T-helper 2 cell treated with Interferon-gamma antibody and Interleukin-4, amounts not matched to agents 5 μg/mL and 100 μg/mL, for 36 hours (primary cell): Measurements from ENCODE around the gene LMX1A.

Experiments used
- DNase-seq: peaks from one replicate; pipeline ENCODE4 v3.0.0; 2021; ENCODE audit warnings: low spot score
- H3K27ac Mint-ChIP-seq: one replicate; pipeline ENCODE4 v1.8.0; 2021; ENCODE audit warnings: mild to moderate bottlenecking, mixed read lengths
- H3K27me3 Mint-ChIP-seq: one replicate; pipeline ENCODE4 v1.8.0; 2021; ENCODE audit warnings: low read depth, mixed read lengths
- H3K36me3 Mint-ChIP-seq: one replicate; pipeline ENCODE4 v1.8.0; 2021; ENCODE audit warnings: low read depth, mixed read lengths
- H3K4me1 Mint-ChIP-seq: one replicate; pipeline ENCODE4 v1.8.0; 2021; ENCODE audit warnings: low read depth, mixed read lengths
- H3K4me3 Mint-ChIP-seq: one replicate; pipeline ENCODE4 v1.8.0; 2022; ENCODE audit warnings: mild to moderate bottlenecking, moderate library complexity, mixed read lengths
- H3K9me3 Mint-ChIP-seq: one replicate; pipeline ENCODE4 v1.8.0; 2021; ENCODE audit warnings: mixed read lengths

The LMX1A gene

DNA sequence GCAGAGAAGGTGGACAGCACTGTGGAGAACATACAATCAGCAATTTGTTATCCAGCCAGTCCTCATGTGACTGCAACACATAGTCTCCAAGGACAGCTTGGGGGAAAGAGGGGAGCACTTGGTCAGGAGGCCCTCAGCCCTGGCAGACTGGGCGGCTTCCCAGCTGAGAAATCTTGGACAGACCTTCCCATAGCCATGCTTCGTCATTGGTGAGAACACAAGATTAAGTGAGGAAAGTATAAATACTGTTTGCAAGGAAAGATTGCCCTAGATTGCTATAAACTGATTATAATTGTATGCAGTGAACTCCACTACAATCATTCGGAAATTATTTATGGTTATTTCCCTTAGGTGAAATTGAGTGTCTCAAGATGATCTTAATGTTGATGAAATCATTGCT is 131.5 kb downstream of the LMX1A start:
- H3K27ac Mint-ChIP-seq, result no peak overlapping the region
- H3K27me3 Mint-ChIP-seq, result no peaks in the 10 kb centered on the region
- H3K4me1 Mint-ChIP-seq, result no peaks in the 10 kb centered on the region
- H3K4me3 Mint-ChIP-seq, result no peak overlapping the region
- H3K9me3 Mint-ChIP-seq, result no peaks in the 10 kb centered on the region
- H3K36me3 Mint-ChIP-seq, result no peaks in the 10 kb centered on the region
- no peak for DNase-seq

DNA sequence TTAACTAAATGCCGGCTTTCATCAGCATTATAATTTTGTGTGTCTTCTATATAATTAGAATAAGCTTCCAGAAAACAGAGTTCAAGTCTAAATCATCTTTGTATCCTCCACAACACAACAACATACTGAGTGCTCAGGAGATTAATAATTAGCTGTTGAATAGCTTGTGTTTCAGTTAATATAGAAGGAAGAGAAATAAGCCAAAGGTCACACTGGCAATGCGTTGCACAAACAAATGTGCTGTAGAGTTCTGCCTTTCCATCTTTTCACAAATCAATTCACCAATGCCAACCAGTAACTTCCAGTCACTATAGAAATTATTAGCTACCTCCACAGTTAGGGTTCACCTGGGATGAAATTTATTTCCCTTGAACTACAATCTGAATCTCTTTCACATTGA is 132.0 kb downstream of the LMX1A start:
- H3K27me3 Mint-ChIP-seq, result no peaks in the 10 kb centered on the region
- H3K4me3 Mint-ChIP-seq, result no peak overlapping the region
- no peak for DNase-seq
- no peaks in the 10 kb centered on the region for H3K4me1 Mint-ChIP-seq
- H3K27ac Mint-ChIP-seq, result no peak overlapping the region
- no peaks in the 10 kb centered on the region for H3K36me3 Mint-ChIP-seq
- H3K9me3 Mint-ChIP-seq, result no peaks in the 10 kb centered on the region

DNA sequence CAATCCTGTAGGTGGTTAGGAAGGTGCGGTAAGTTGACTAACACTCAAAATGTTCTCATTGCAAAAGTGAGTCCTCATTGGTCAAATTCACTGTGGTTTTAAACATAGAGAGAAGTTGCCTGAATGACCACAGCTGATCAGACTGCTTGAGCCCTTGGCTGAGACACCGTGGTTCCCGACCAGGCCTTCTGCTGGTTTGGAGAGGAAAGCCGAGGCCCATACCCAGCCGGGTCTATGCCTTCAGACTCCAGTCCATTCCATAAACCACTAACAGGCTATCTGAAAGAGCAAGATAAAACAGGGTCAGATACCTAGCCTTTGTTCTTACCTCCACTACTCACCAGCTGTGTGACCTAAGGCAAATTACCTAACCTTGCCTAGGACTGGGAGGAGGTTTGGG is 133.9 kb downstream of the LMX1A start:
- Mint-ChIP-seq H3K9me3 (no peaks in the 10 kb centered on the region), H3K27ac (no peak overlapping the region), H3K4me3 (no peak overlapping the region), H3K36me3 (no peaks in the 10 kb centered on the region), H3K4me1 (no peaks in the 10 kb centered on the region), H3K27me3 (peaks cover 2% of the 10 kb centered on the region)
- DNase-seq, result no peak

DNA sequence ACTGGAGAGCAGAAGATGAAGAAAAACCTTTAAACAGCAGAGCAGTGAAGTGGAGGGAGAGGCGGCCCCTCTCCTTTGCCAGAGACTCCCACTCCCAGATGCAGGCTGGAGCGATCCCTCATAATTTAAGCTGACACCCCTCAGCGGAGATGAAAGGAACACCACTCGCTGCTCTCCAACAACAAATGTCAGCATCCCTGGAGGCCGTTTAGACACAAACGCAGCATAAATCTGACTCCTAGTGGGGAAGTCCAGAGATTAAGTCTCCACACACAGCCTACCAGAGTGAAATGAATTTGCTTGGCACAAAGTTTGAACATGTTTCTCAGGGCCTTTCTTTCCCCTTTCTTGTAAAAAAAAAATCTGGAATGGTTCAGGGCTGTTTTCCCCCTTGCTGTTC is 137.8 kb downstream of the LMX1A start:
- no peak overlapping the region for H3K27ac Mint-ChIP-seq
- no peaks in the 10 kb centered on the region for H3K36me3 Mint-ChIP-seq
- DNase-seq, result no peak
- H3K4me3 Mint-ChIP-seq, result no peak overlapping the region
- no peaks in the 10 kb centered on the region for H3K4me1 Mint-ChIP-seq
- peaks cover 2% of the 10 kb centered on the region for H3K27me3 Mint-ChIP-seq
- no peaks in the 10 kb centered on the region for H3K9me3 Mint-ChIP-seq

DNA sequence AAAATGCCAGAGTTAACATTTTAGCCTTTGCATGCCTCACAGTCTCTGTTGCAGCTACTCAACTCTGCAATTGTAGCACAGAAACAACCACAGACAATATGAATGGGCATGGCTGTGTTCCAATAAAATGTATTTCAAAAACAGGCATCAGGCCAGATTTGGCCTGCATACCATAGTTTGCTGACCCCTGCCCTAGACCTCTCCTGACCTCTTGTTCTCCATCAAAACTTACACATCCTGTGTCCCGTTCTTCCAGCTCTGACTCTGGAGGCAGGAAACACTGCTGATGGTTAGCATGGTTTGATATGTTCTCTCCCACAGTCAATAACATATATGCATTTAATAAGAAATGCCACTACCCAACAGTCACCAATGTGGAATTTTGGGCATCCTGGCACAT is 138.6 kb downstream of the LMX1A start:
- H3K27ac Mint-ChIP-seq, result no peak overlapping the region
- H3K4me1 Mint-ChIP-seq, result no peaks in the 10 kb centered on the region
- no peak overlapping the region for H3K4me3 Mint-ChIP-seq
- H3K27me3 Mint-ChIP-seq, result peaks cover 2% of the 10 kb centered on the region
- no peak for DNase-seq
- no peaks in the 10 kb centered on the region for H3K36me3 Mint-ChIP-seq
- H3K9me3 Mint-ChIP-seq, result no peaks in the 10 kb centered on the region

DNA sequence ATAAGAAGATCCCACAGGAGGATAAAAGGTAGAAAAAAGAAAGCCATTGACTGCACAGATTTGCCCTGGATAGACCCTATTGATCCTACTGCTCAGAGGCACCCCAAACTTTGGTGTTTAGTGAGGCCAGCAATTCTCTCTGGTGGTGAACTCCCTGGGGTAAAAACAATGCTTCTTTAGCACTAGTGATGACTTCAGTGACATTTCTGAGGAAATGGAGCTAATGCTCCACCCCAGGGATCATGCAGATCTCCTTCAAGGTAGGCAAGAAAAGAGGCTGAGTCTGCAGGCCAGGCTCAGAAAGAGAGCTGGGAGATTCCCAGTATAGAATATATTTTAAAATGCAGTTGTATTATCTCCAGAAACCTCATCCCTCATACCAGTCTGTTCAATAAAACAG is 140.3 kb downstream of the LMX1A start:
- Mint-ChIP-seq H3K36me3 (no peaks in the 10 kb centered on the region), H3K27me3 (peaks cover 2% of the 10 kb centered on the region), H3K9me3 (no peaks in the 10 kb centered on the region), H3K4me3 (no peak overlapping the region), H3K4me1 (no peaks in the 10 kb centered on the region), H3K27ac (no peak overlapping the region)
- DNase-seq, result no peak

DNA sequence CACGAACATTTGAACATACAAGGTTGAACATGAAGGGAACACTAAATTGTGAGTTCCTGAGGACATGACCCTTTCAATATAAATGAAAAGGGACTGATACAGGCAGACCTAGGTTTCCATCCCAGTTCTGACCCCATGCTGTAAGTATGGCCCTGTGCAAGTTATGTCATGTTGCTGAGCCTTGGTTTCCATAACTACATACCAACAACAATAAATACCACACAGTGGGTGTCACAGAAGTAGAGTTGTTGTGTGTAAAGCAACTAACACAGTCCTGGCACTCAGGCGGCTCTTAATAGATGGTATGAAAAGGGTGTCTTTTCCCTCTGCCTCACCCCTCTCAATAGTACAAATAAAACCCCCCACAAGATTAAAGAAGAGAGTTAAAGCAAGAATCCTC is 140.8 kb downstream of the LMX1A start:
- H3K9me3 Mint-ChIP-seq, result no peaks in the 10 kb centered on the region
- no peak overlapping the region for H3K4me3 Mint-ChIP-seq
- no peak for DNase-seq
- no peaks in the 10 kb centered on the region for H3K36me3 Mint-ChIP-seq
- no peak overlapping the region for H3K27ac Mint-ChIP-seq
- peaks cover 2% of the 10 kb centered on the region for H3K27me3 Mint-ChIP-seq
- H3K4me1 Mint-ChIP-seq, result no peaks in the 10 kb centered on the region

DNA sequence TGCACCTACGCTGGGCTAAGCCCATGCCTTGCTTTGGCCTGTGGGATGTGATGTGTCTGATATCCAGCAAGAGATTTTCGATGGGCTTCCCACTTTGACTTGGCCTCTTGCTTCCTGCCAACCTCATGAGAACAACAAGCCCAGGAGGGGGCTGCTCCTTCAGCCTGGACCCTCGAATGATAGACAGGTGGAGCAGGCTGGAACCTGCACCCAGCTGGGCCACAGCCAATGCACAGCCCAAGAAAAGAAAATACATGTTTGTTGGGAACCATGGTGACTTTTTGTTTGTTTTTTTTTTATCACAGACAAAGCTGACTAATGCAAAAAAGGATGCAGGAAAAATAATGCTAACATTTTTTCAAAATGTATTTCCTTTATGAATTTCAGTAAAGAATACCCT is 144.3 kb downstream of the LMX1A start:
- Mint-ChIP-seq H3K27ac (no peak overlapping the region), H3K4me1 (no peaks in the 10 kb centered on the region), H3K36me3 (no peaks in the 10 kb centered on the region), H3K4me3 (no peak overlapping the region), H3K9me3 (no peaks in the 10 kb centered on the region), H3K27me3 (no peaks in the 10 kb centered on the region)
- no peak for DNase-seq

DNA sequence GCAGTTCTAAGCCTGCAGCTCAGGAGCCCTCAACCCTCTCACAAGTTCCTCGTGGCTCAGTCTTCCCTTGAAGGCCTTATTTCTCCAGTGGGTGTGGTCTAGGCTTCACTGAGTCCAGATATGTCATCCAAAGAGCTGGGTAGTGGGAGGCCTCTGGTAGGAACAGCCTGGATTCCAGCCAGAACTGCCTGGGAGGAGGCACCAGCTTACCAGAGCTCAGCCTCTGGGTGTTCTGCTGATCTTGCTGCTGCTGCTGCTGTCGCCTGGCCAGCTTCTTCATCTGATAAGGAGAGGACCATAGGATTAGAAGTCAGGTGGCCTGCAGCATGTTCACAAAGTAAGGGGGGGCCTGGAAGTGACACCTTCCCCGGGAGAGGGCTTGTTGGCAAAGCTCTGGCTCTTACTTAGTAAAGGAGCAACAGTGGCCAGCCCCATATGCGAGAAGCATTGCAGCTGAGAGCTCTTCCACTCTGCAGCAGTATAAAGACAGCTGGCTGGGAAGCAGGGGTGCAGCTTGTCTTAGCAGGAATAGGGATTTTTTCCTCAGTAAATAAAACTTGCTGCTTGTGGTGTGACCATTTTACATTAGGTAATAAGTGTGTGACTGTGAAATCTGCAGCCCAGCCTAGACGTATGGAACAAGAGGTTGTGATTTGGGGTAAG is 148.5 kb downstream of the LMX1A start:
- Mint-ChIP-seq H3K27ac (no peak overlapping the region), H3K4me1 (no peaks in the 10 kb centered on the region), H3K4me3 (no peak overlapping the region), H3K27me3 (no peaks in the 10 kb centered on the region), H3K9me3 (no peaks in the 10 kb centered on the region), H3K36me3 (no peaks in the 10 kb centered on the region)
- no peak for DNase-seq

DNA sequence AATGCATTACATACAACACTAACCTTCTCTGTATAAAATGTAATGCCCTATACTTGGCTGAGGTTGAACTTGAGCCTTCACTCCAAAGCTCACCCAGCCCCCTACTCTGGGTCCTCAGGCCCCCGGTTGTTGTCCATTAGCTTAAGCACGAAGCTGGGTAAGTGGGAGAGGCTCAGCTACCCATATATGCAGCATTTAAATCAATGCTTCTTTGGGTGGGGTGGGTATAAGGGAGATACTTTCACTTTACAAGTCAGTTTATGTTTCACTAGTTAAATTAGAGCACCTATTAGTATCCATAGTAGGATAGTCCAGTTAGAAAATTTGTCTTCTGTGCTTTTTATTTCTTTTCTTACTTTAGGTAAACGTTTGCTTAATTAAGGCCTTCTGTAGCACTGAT is 151.4 kb downstream of the LMX1A start:
- Mint-ChIP-seq H3K27me3 (no peaks in the 10 kb centered on the region), H3K9me3 (no peaks in the 10 kb centered on the region), H3K27ac (no peak overlapping the region), H3K4me3 (no peak overlapping the region), H3K36me3 (no peaks in the 10 kb centered on the region), H3K4me1 (no peaks in the 10 kb centered on the region)
- no peak for DNase-seq

DNA sequence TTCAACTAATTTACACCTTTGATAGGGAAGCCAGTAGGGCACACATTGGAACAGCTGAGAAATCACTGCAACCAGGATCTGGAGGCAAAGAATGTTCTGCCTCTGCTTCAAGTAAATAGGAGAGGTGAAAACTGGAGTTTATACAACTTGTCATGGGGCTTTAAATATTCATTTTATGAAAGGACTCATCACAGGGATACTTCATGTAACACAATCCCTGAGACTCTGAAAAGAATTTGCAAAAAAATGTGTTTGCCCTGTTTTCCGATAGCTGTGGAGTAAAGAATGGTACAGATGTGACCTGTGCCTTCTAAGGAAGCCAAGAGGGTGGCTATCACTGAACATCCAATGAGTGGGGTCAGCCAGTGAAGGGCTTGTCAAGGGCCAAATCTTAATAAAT is 152.0 kb downstream of the LMX1A start:
- no peaks in the 10 kb centered on the region for H3K27me3 Mint-ChIP-seq
- H3K27ac Mint-ChIP-seq, result no peak overlapping the region
- DNase-seq, result no peak
- H3K36me3 Mint-ChIP-seq, result no peaks in the 10 kb centered on the region
- no peaks in the 10 kb centered on the region for H3K9me3 Mint-ChIP-seq
- no peak overlapping the region for H3K4me3 Mint-ChIP-seq
- H3K4me1 Mint-ChIP-seq, result no peaks in the 10 kb centered on the region

DNA sequence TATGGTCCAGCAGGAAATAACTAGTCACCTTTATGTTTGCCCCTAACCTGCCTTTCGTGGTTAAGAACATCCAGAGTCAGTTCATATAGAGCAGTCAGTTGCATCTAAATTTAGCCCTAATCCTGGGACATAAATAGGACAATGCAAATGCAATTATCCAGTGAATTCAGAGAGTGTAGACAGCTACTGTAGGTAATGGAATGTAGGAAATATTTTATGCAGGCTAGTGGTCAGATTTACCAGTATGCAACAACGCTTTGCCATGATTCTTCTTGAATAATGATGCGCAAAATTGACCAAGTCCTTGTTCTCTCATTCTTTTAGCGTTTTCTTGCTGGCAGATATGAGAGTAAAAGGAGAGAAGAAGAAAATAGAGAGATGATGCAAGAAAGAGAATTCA is 165.4 kb downstream of the LMX1A start:
- no peaks in the 10 kb centered on the region for H3K27me3 Mint-ChIP-seq
- DNase-seq, result no peak
- H3K4me1 Mint-ChIP-seq, result no peaks in the 10 kb centered on the region
- no peaks in the 10 kb centered on the region for H3K9me3 Mint-ChIP-seq
- H3K36me3 Mint-ChIP-seq, result no peaks in the 10 kb centered on the region
- no peak overlapping the region for H3K27ac Mint-ChIP-seq
- no peak overlapping the region for H3K4me3 Mint-ChIP-seq

DNA sequence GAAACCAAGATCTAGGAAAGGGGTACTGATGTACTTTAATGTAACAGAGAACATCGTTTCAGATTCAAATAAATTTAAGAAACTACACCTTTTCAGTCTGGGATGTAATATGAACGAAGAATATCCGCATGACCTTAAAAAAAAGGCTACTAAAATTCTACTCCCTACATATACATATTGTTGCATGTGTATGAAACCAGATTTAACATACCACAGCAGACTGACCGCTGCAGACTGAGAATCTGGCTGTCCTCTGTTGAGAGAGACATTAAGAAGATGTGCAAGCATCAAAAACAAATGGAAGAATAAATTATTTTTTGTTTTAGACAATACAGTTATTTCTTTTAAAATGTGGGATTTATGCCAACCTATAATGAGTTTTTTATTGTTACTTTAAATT is 166.6 kb downstream of the LMX1A start:
- no peaks in the 10 kb centered on the region for H3K9me3 Mint-ChIP-seq
- H3K27ac Mint-ChIP-seq, result no peak overlapping the region
- no peak overlapping the region for H3K4me3 Mint-ChIP-seq
- no peaks in the 10 kb centered on the region for H3K27me3 Mint-ChIP-seq
- no peaks in the 10 kb centered on the region for H3K4me1 Mint-ChIP-seq
- H3K36me3 Mint-ChIP-seq, result no peaks in the 10 kb centered on the region
- DNase-seq, result no peak

DNA sequence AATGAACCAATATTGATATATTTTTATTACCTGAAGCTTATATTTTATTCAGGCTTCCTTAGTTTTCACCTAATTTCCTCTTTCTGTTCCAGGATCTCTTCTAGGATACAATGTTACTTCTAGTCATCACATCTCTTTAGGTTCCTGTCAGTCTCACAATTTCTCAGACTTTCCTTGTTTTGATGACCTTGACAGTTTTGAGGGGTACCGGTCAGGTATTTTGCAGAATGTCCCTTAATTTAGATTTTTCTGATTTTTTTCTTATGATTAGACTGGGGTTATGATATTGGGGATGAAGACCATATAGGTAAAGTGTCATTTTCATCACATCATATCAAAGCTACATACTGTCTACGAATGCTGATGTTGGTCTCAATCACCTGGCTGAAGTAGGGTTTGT is 167.5 kb downstream of the LMX1A start:
- H3K36me3 Mint-ChIP-seq, result no peaks in the 10 kb centered on the region
- no peak overlapping the region for H3K27ac Mint-ChIP-seq
- no peaks in the 10 kb centered on the region for H3K4me1 Mint-ChIP-seq
- no peaks in the 10 kb centered on the region for H3K9me3 Mint-ChIP-seq
- H3K4me3 Mint-ChIP-seq, result no peak overlapping the region
- DNase-seq, result no peak
- H3K27me3 Mint-ChIP-seq, result no peaks in the 10 kb centered on the region
